ENCODE measurements around the gene PIP.
"Not testable (repeated sequence)": the region's sequence is repeated elsewhere in the genome, so short reads cannot be mapped to it uniquely, and the experiment has no call there.

Gene PIP, protein sequence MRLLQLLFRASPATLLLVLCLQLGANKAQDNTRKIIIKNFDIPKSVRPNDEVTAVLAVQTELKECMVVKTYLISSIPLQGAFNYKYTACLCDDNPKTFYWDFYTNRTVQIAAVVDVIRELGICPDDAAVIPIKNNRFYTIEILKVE

DNA sequence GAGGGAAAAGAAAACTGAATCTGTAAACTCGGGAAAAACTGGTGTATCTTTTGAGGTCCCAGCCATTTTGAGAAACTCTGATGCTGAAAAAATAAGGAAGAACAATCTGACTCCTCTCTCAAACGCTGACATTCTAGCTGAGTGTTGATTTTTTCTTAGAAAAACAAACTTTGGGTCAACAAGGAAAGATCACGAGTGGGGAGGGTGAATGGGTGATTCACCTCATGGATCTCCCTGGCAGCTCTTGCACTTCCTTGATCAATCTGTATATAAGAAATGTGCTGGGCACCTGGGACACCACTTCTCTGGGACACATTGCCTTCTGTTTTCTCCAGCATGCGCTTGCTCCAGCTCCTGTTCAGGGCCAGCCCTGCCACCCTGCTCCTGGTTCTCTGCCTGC, at the start of gene PIP:
Gene PIP, plus strand, starts transcription at position 297 of the 400 bp plus-strand sequence. Its CDS starts 40 bp downstream, at position 337.
- no peak for DNase-seq (ENCODE audit: low read depth in 2 of 3, low spot score in 2 of 3)

DNA sequence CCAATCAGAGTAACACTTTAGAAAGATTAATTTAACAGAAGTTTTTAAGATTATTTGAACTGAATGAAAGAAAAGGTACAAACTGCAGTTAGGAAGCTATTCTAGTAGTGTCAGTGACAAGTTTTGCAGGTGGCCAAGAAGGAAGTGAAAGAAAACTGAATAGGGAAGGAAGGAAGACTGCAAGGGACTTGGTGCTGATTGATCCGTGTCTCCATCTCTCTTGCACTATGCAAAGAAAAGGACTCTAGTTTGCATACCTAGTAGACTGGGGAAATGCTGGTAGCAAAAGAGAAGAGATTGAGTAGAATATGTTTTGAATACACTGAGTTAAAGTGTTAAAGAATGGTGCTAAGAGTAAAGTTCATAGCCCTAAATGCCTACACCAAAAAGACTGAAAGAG, 46.8 kb upstream of the PIP start:
- DNase-seq (ENCODE audit: low read depth in 2 of 3, low spot score in 2 of 3): no peak

DNA sequence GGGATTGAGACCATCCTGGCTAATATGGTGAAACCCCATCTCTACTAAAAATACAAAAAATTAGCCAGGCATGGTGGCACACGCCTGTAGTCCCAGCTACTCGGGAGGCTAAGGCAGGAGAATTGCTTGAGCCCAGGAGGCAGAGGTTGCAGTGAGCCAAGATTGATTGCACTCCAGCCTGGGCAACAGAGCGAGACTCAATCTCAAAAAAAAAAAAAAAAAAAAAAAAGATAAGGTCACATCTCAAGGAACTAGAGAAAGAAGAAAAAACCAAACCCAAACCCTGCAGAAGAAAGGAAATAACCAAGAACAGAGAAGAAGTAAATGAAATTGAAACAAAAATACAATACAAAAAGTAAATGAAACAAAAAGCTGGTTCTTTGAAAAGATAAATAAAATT, 46.3 kb upstream of the PIP start:
- not testable (repeated sequence) for DNase-seq (ENCODE audit: low read depth in 2 of 3, low spot score in 2 of 3)

DNA sequence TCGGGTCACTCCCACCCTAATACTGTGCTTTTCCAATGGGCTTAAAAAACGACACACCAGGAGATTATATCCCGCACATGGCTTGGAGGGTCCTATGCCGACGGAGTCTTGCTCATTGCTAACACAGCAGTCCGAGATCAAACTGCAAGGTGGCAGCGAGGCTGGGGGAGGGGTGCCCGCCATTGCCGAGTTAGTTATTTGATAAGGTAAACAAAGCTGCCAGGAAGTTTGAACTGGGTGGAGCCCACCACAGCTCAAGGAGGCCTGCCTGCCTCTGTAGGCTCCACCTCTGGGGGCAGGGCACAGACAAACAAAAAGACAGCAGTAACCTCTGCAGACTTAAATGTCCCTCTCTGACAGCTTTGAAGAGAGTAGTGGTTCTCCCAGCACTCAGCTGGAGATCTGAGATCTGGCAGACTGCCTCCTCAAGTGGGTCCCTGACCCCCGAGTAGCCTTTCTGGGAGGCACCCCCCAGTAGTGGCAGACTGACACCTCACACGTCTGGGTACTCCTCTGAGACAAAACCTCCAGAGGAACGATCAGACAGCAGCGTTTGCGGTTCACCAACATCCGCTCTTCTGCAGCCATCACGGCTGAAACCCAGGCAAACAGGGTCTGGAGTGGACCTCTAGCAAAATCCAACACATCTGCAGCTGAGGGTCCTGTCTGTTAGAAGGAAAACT, 43.2 kb upstream of the PIP start:
- not testable (repeated sequence) for DNase-seq (ENCODE audit: low read depth in 2 of 3, low spot score in 2 of 3)

DNA sequence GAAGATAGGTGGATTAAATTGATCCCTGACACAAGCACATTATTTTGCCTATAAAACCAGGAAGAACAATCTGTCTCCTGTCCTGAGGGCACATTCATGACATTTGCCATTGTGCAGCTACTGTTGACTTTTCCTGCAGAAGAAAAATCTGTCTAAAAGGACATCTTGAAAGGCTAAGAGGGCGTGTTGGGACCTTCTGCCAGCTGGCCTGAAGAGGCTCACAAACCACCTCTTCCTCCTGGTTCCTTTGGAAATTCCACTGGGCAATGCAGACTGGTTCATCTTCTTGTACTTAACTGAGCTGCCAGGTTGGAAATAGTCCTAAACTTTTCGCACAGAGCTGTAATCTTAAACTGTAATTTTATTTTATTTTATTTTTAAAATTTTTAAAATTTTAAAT, 35.7 kb upstream of the PIP start:
- DNase-seq (ENCODE audit: low read depth in 2 of 3, low spot score in 2 of 3): no peak

DNA sequence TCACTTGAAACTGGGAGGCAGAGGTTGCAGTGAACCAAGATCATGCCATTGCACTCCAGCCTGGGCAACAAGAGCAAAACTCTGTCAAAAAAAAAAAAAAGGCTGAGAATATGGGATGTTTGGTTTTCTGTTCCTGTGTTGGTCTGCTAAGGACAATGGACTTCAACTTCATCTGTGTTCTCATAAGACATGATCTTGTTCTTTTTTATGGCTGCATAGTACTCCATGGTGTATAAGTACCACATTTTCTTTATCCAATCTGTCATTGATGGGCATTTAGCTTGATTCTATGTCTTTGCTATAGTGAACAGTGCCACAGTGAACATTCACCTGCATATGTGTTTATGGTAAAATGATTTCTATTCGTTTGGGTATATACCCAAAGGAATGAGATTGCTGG, 32.3 kb upstream of the PIP start:
- not testable (repeated sequence) for DNase-seq (ENCODE audit: low read depth in 2 of 3, low spot score in 2 of 3)

DNA sequence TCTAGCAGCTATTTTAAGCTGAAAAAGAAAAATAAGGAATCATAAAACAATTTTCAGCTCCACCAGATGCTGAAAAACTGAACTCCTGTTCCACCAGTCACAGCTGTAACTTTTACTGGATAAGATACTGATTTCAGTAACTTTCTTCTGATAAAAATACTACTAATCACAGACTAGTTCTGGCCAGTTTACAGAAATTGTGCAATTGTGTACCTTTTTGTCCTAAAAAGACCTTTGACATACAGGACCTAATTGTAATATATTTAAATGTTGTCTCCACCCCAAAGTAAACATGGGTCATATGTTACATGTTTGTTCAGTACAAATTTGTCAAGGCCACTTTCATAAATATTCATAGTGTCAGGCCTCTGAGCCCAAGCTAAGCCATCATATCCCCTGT, 27.1 kb upstream of the PIP start:
- no peak for DNase-seq (ENCODE audit: low read depth in 2 of 3, low spot score in 2 of 3)

DNA sequence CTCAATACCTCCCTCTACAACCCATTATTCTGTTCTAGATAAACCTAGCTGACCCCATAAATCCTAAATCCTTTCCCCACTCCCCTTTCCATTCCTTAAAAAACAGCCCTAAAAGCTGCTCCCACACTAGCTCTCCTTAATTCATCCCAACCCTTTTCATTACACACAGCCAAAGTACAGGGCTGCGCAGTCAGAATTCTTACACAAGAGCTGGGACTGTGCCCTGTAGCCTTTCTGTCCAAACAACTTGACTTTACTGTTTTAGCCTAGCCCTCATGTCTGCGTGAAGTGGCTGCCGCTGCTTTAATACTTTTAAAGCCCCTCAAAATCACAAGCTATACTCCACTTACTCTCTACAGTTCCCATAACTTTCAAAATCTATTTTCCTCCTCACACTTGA, 23.9 kb upstream of the PIP start:
- DNase-seq (ENCODE audit: low read depth in 2 of 3, low spot score in 2 of 3): not testable (repeated sequence)

DNA sequence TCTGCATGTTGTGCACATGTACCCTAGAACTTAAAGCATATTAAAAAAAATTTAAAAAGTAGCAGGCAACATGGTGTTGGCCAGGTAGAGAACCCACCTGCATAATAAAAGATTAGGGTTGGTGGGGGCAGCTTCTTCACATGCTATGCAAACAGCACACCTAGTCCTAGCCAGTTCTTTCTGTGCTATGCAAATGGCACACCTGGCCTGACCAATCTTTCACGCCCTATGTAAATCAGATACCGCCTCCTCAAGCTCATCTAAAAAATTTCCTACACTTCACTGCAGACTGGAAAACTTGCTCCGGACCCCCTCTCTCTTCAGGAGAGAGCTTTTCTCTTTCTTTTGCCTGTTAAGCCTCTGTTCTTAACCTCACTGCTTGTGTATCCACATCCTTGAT, 14.5 kb upstream of the PIP start:
- DNase-seq (ENCODE audit: low read depth in 2 of 3, low spot score in 2 of 3): no peak

DNA sequence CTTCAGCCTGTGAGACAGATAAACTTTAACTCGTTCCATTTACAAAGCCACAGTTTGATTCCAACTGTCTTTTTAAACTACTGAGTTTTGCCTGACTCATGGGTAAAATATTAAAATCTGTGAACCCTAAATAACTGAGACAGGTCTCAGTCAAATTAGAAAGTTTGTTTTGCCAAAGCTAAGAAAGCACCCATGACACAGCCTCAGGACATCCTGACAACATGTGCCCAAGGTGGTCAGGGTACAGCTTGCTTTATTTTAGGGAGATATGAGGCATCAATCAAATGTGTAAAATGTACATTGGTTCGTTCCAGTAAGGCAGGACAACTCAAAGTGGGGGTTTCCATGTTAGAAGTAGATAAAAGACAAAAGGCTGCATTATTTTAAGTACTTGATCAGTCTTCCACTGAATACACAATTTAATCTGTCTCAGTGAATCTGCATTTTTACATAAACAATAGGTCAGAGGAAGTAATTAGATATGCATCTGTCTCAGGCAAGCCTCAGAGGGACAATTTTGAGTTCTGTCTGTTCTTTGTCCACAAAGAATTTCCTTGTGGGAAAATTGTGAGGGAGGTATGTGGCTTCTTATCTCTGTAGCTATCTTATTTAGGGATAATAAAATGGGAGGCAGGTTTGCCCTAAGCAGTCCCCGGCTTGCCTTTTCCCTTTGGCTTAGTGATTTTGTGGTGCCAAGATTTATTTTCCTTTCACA, 11.0 kb upstream of the PIP start:
- DNase-seq (ENCODE audit: low read depth in 2 of 3, low spot score in 2 of 3): no peak

DNA sequence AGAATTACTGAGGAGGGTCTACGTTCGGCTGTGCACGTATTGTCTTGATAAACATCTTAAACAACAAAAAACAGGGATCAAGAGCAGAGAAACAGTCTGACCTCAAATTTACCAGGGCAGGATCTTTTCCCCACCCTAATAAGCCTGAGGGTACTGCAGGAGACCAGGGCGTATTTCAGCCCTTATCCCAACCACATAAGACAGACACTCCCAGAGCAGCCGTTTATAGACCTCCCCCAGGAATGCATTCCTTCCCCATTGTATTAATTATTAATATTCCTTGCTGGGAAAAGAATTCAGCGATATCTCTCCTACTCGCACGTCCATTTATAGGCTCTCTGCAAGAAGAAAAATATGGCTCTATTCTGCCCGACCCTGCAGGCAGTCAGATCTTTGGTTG, 8.6 kb upstream of the PIP start:
- DNase-seq (ENCODE audit: low read depth in 2 of 3, low spot score in 2 of 3): not testable (repeated sequence)

DNA sequence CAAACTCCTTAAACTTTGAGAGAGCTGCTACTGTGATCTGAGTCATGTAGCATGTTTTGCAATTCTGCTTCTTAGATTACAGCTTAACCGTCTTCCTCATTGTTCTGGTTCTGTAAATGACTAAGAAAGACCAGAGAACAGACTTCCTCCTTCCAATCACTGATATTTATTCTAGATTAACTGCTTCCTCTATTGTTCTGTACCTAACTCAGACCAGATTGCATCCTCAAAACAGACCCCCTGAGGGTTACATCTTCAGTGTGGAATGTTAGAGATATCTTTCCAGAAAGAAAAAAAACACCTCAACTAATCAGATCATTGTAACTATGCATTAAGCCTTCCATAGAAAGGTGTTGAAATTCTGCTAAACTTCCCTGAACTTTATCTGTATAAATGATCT, 5.7 kb upstream of the PIP start:
- no peak for DNase-seq (ENCODE audit: low read depth in 2 of 3, low spot score in 2 of 3)

DNA sequence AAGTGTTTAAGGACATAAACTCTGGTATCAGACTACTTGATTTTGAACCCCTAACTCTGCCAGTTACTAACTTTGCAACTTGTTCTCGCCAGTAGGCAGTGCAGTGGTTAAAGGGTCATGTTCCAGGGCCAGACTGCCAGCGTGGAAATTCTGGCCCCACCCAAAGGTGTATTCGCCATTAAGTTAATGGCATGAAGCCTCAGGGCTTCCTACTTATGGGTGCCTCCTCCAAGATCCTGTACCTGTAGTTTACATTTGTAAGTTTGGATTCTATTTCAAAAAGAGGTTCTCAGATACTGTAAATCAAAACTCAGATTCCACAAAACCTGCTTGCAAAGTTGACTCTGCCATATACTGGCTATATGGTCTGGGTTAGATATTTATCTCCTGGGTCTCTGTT, 2.8 kb upstream of the PIP start:
- no peak for DNase-seq (ENCODE audit: low read depth in 2 of 3, low spot score in 2 of 3)

DNA sequence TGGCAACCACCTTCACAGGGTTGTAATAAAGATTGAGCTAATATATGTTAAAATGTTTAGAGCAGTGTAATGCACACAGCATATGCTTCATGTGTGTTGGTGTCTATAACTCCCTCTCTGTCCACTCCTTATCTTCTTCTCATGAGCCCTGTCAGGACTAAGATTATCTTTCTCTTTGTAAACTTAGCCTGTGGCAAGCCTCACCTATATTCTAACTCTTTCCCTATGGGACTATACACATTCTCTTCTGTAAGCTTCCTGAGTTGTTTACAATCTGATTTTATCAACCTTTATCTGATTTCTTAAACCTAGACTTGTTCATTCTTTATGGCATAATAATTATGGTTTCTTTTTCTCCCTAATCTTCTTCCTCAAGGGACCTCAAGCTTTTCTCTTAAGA, 2.4 kb upstream of the PIP start:
- DNase-seq (ENCODE audit: low read depth in 2 of 3, low spot score in 2 of 3): no peak

DNA sequence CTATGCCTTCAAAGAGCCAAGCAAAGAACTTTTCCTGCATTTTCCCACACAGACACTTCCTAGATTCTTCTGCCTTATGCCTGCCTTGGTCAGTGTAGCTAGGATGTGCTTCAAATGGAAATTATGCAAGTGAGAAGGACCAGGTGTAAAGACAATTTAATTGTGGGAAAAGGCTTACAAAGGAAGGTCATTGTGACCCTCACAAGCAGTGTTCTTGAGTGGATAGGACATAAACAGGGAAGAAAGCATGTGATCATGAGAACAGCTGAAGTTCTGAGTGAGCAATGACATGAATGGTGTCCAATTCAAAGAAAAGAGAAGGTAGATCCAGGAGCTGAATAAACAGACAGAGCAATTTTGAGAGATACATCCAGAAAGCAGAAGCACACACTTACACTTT, 1.3 kb upstream of the PIP start:
- no peak for DNase-seq (ENCODE audit: low read depth in 2 of 3, low spot score in 2 of 3)

DNA sequence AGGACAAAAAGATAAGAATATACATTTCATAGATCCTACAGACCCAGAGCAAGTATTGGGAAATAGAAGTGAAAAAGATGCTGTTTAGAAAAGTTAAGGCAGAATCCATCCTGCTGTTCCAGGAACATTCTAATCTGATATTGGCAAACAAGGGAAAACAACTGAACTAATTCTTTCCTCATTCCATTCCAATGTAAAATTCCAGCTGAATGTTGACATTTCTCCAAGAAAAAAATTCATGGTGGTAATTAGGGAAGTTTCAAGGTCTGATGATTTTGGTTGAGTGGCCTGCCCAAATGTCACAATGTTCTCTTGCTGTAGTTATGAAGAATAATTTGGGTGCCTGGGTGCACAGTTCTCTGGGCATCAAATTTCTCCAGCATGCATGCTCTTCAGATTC, 15.2 kb downstream of the PIP start:
- no peak for DNase-seq (ENCODE audit: low read depth in 2 of 3, low spot score in 2 of 3)

DNA sequence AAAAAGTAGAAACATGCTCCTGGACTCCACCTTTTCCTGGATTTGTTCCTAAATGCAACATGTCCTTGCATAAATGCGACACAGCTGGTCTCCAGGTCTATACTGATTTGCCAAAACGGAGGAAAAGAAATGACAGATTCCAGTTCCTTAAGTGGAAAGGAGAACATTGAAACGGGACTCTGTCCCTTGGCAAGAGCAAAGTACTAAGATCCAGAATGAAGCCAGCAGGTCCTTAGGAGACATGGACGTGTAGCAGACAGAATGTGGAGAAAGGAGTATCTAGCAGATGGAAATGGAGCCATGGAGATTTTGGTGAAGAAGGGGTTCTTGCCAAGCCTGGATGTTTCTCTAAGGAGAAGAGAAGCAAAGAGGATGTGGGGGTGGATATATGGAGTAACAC, 16.2 kb downstream of the PIP start:
- no peak for DNase-seq (ENCODE audit: low read depth in 2 of 3, low spot score in 2 of 3)

DNA sequence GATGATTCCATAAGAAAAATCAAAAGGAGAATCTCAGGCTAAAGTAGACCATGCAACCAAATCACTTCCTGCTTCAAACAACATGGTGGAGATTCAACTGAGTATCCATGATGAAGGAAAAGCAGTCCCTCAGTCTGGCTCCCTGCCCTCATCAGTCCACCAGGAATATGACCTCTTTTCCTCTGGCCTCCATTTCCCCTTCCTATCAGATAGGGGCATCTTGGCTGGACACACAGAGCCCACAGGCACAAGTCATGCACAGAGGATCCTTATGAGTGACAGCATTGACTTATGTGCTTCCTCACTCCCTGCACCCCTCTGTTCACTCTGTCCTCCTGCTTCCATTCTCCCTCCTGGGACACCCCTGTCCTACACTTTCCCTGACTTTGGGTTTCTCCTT, 16.8 kb downstream of the PIP start:
- no peak for DNase-seq (ENCODE audit: low read depth in 2 of 3, low spot score in 2 of 3)

DNA sequence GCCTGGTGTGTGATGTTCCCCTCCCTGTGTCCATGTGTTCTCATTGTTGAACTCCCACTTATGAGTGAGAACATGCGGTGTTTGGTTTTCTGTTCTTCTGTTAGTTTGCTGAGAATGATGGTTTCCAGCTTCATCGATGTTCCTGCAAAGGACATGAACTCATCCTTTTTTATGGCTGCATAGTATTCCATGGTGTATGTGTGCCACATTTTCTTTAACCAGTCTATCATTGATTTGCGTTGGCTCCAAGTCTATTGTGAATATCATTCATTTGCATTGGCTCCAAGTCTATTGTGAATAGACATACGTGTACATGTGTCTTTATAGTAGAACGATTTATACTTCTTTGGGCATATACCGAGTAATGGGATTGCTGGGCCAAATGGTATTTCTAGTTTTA, 18.8 kb downstream of the PIP start:
- DNase-seq (ENCODE audit: low read depth in 2 of 3, low spot score in 2 of 3): not testable (repeated sequence)

DNA sequence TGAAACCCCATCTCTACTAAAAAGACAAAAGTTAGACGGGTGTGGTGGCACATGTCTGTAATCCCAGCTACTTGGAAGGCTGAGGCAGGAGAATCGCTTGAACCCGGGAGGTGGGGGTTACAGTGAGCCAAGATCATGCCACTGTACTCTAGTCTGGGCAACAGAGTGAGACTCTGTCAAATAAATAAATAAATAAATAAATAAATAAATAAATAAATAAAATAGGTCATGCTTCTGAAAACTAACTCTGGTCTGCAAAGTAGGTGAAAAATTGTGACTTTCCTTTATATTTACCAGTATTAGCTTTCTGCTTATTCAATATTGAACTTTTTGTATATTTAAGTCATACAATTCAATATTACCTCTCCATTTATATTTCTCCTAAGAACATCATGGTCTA, 26.7 kb downstream of the PIP start:
- DNase-seq (ENCODE audit: low read depth in 2 of 3, low spot score in 2 of 3): not testable (repeated sequence)

DNA sequence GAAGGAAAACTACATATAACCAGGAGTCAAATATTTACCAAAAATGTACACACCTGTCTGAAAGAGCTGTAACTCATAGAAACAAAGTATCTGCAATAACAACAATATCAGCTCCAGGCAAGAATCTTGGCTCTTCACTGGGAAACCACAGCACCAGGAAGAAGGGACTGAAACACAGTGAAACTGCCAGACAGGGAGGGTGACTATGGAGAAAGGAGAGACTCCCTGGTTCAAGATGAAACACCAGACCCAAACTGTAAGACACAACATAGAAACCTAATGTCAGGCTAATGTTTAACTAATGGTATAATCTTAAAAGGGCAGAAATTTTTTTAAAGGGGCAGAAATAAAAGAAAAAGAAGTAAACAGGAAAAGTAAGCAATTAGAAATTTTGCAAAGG, 39.8 kb downstream of the PIP start:
- no peak for DNase-seq (ENCODE audit: low read depth in 2 of 3, low spot score in 2 of 3)

DNA sequence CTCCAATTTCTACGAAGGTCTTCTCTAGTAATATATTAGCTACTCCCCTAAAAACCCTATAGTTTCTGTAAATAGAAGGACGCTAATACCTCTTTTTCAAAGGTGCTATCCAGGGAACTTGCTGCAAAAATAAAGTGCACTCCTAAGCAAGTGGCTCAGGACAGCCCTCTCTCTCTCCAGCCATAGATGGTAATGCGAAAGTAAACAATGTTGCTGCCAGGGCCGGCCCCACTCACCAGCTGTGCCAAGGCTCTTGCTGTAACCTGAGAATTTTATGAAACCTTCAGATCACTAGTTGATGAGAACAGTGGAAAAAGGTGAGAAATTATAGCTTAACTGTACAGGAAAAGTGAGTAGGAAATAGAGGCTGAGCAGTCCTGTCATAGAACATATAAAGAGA, 40.5 kb downstream of the PIP start:
- DNase-seq (ENCODE audit: low read depth in 2 of 3, low spot score in 2 of 3): no peak

DNA sequence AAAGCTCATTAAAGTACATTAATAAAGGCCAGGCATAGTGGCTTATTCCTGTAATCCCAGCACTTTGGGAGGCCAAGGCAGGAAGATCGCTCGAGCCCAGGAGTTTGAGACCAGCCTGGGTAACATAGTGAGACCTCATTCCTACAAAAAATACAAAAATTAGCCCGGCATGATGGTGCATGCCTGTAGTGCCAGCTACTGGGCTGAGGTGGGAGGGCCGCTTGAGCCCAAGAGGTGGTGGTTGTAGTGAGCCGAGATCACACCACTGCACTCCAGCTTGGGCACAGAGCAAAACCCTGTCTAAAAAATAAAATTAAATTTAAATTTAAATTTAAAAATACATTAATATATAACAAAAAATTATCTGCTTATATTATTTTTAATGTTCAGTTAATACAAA, 44.3 kb downstream of the PIP start:
- DNase-seq (ENCODE audit: low read depth in 2 of 3, low spot score in 2 of 3): no peak

Measured in activated CD8-positive, alpha-beta memory T cell treated with anti-CD3 and anti-CD28 coated beads for 48 hours (primary cell).